Stimulated activated memory B cell treated with anti-CD40 and anti-IgM and Interleukin-4, amounts not matched to agents 10 μg/mL and 1 μg/mL and 100 μg/mL, for 72 hours (primary cell): Measurements from ENCODE around the gene DOCK2.
A peak's percentile ranks its signal among the peaks of the same experiment; 100 is the strongest.
"Not testable (repeated sequence)": the region's sequence is repeated elsewhere in the genome, so short reads cannot be mapped to it uniquely, and the experiment has no call there.

Source experiments
- ATAC-seq: fragments of 150-1000 bp; cut with Tn5 transposase; 2 replicates; pipeline ENCODE4 v1.10.0; 2021
- H3K27ac Mint-ChIP-seq: one replicate; pipeline ENCODE4 v1.8.0; 2022; ENCODE audit warnings: mild to moderate bottlenecking, mixed read lengths
- H3K27me3 Mint-ChIP-seq: one replicate; pipeline ENCODE4 v1.8.0; 2022; ENCODE audit warnings: mixed read lengths
- H3K36me3 Mint-ChIP-seq: one replicate; pipeline ENCODE4 v1.8.0; 2022; ENCODE audit warnings: mixed read lengths
- H3K4me1 Mint-ChIP-seq: one replicate; pipeline ENCODE4 v1.8.0; 2022; ENCODE audit warnings: mixed read lengths
- H3K4me3 Mint-ChIP-seq: one replicate; pipeline ENCODE4 v1.8.0; 2022; ENCODE audit warnings: mild to moderate bottlenecking, moderate library complexity, mixed read lengths
- H3K9me3 Mint-ChIP-seq: one replicate; pipeline ENCODE4 v1.8.0; 2022; ENCODE audit warnings: mixed read lengths

The DOCK2 gene

DNA sequence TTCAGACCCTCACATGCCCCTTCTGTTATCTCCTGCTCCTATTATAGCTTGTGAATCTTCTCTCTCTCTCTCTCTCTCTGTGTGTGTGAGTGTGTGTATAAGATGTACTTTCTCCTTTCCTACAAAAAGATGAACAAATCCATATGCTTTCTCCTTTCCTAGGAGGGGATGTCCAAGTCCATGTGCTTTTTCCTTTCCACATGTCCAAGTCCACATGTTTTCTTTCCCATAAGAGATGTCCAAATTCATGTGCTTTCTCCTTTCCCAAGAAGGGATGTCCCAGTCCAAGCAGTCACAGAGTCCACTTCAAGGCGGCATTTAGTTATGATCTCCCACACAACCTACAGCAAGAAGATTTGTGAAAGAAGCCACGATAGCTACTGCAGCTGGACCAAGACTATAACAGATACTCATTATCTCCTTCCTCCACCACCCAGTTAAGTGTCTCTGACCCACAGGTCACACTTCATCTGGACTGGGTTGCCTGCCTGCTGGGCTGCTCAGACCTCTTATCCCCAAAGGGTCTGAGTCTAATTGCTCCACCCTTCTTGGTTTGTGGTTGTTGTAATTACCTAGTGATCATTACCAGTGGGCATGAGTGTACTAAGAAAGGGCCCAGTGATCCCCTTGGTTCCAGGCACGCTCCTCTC is 450.2 kb downstream of the DOCK2 start:
- Mint-ChIP-seq H3K4me1 (no peaks in the 10 kb centered on the region), H3K4me3 (no peak overlapping the region), H3K36me3 (peaks cover 50% of the 10 kb centered on the region), H3K27ac (no peak overlapping the region), H3K9me3 (no peaks in the 10 kb centered on the region), H3K27me3 (no peaks in the 10 kb centered on the region)
- ATAC-seq: no peak

DNA sequence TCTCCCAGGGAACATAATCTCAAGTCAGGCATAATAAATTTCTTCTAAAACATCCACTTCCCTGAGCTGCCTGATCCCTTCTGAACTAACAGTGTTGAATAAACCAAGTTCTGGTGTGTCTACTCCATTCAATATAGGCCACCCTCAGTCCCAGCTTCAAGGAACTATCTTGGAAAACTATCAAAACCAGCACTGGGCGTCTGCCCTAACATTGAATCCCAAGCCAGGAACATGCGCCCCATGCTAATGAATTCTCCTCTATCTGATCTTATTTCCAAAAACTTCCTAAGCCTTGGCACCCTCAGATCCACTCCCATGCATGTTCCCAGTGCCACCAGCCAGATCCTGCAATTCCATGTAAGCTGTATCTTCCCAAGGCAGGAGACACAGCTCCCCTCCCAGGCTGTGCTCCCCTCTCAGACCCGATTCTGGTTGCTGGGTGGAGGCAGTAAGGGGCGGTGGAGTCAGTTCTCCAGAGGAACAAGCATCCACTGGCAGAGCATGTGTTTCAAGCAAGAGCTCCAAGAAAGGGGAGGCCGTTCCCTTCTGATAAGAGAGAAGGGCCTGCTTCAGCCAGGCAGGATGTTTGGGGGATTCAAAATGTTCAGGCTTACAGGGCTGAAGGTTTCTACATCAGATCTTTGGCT is 455.5 kb downstream of the DOCK2 start:
- Mint-ChIP-seq H3K27me3 (no peaks in the 10 kb centered on the region), H3K4me1 (no peaks in the 10 kb centered on the region), H3K27ac (no peak overlapping the region), H3K9me3 (no peaks in the 10 kb centered on the region), H3K36me3 (peaks cover 4% of the 10 kb centered on the region), H3K4me3 (no peak overlapping the region)
- no peak for ATAC-seq

DNA sequence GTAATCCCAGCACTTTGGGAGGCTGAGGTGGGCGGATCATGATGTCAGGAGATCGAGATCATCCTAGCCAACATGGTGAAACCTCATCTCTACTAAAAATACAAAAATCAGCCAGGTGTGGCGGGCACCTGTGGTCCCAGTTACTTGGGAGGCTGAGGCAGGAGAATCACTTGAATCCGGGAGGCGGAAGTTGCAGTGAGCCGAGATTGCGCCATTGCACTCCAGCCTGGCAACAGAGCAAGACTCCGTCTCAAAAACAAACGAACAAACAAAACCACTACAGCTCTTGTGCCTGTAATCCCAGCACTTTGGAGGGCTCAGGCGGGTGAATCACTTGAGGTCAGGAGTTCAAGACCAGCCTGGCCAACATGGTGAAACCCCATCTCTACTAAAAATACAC is 457.3 kb downstream of the DOCK2 start:
- H3K4me1 Mint-ChIP-seq, H3K4me3 Mint-ChIP-seq, ATAC-seq, H3K9me3 Mint-ChIP-seq, H3K27me3 Mint-ChIP-seq, H3K36me3 Mint-ChIP-seq, H3K27ac Mint-ChIP-seq: not testable (repeated sequence)

DNA sequence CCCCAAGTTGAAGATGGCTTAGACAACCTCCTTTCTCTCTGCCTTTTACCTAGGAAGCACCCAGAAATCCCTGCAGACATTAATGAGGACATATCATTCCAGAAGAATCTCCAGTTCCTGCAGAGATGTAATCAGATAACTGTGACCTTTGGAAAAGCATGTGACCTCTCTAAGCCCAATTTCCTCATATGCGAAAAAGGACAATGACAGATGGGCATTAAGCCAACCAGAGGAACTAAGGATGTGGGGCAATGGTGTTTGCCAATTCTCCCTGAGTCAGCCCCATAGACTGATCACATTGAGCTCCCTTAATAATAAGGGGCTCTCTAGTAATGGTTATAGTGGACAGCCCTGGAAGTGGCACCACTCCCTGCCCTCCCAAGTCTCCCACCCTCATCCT is 458.6 kb downstream of the DOCK2 start:
- Mint-ChIP-seq H3K27me3 (no peaks in the 10 kb centered on the region), H3K9me3 (no peaks in the 10 kb centered on the region), H3K27ac (no peak overlapping the region), H3K36me3 (no peaks in the 10 kb centered on the region), H3K4me3 (no peak overlapping the region), H3K4me1 (peaks cover 7% of the 10 kb centered on the region)
- no peak for ATAC-seq

DNA sequence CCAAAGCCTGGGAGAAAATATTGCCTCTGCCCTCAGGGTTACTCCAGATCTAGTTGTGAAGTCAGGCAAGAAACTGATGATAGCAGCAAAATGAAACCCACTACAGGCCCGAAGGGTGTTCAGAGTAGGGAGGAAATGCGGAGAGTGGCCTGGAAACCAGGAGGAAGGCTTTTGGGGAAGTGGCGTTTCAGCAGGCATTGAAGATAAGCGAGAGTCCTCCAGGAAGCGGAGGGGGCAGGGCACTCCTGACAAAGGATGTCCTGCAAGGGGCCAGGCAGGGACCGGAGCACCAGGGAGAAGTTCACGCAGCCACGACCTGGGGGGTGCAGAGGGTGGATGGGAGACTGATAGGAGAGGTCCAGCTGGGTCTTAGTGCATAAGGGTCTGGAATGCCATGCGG is 460.9 kb downstream of the DOCK2 start:
- Mint-ChIP-seq H3K4me3 (no peak overlapping the region), H3K4me1 (peaks cover 7% of the 10 kb centered on the region), H3K27ac (no peak overlapping the region), H3K27me3 (no peaks in the 10 kb centered on the region), H3K36me3 (no peaks in the 10 kb centered on the region), H3K9me3 (no peaks in the 10 kb centered on the region)
- no peak for ATAC-seq

DNA sequence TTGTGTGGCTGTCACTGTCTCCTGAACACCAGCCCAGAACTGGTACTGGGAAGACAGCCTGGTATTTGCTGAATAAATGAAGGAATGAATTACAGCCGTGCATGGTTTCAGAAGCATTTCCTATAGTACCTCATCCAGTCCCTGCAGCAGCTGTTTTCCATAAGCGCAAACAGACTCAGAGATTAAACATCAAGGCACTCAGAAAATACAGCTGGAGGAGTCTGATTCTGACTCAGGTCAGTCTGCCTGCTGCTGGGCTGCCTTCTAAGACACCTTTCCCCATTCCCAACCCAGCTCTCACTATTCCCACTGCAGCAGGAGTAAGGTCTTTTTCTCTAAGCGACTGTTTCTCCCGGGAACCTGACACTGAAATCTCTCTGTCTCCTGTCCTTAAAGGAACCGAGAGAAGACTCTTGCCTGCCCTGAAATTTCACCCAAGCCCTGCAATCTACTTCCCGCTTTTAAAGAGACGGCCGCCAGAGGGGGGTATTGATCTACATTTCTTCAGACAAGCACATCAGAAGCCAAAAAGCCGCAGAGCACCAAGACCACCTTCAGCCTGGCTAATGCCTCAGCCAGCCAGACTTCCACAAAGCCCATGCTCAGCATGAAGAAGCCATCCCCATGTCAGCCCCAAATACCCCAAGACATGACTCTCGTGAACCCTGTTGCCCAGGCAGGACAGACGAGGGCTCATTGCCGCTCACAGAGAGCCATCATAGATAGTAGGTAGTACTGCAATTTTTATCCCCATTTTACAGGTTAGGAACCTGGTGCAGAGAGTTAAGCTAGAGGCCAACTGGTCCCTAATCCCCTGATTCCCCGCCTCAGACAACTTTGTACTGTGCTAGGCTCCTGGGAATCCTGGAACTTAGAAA is 463.2 kb downstream of the DOCK2 start:
- H3K4me3 Mint-ChIP-seq: no peak overlapping the region
- H3K9me3 Mint-ChIP-seq: no peaks in the 10 kb centered on the region
- H3K27ac Mint-ChIP-seq: no peak overlapping the region
- peaks cover 17% of the 10 kb centered on the region for H3K27me3 Mint-ChIP-seq
- ATAC-seq: no peak
- H3K36me3 Mint-ChIP-seq: no peaks in the 10 kb centered on the region
- peaks cover 7% of the 10 kb centered on the region for H3K4me1 Mint-ChIP-seq

DNA sequence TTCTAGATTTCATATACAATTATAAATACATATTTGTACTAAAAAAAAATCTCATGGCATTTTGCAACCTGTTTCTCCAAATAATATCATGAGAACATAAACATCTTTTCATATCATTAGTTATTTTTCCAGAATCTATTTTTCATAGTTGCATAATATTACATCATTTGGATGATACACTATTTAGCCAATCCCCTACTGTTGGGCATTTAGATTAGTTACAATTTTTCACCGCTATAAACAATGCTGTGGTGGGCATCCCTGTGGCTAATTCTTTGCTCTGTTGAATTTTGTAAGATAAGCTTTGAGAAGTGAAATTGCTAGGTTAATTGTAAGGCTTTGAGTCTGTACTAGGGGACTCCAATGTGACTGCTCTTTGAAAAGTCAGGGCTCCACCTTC is 466.4 kb downstream of the DOCK2 start:
- Mint-ChIP-seq H3K27ac (no peak overlapping the region), H3K4me3 (no peak overlapping the region), H3K4me1 (peaks cover 7% of the 10 kb centered on the region), H3K36me3 (no peaks in the 10 kb centered on the region), H3K27me3 (peaks cover 28% of the 10 kb centered on the region), H3K9me3 (no peaks in the 10 kb centered on the region)
- ATAC-seq: no peak

DNA sequence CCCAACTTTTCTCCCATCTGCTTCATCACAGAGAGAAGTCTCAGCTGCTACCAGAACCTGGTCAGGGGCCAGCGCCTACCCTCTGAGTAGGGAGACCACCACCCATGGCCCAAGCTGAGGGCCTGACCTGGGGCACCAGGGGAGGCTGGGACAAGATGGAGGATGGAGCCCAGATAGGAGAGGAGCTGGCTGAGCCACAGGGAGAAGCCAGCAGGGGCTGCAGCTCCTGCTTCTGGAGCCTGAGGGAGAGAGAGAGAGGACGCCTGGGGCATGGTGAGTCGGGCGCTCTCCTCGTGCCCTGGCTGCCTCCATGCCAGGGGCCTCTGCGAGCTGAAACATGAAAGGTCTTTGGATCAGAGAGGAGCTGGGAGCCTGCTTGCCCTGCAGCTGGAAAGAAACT is 467.2 kb downstream of the DOCK2 start:
- peaks cover 31% of the 10 kb centered on the region for H3K27me3 Mint-ChIP-seq
- H3K4me1 Mint-ChIP-seq: peaks cover 7% of the 10 kb centered on the region
- no peak overlapping the region for H3K4me3 Mint-ChIP-seq
- H3K36me3 Mint-ChIP-seq: no peaks in the 10 kb centered on the region
- ATAC-seq: no peak
- H3K27ac Mint-ChIP-seq: no peak overlapping the region
- H3K9me3 Mint-ChIP-seq: no peaks in the 10 kb centered on the region

DNA sequence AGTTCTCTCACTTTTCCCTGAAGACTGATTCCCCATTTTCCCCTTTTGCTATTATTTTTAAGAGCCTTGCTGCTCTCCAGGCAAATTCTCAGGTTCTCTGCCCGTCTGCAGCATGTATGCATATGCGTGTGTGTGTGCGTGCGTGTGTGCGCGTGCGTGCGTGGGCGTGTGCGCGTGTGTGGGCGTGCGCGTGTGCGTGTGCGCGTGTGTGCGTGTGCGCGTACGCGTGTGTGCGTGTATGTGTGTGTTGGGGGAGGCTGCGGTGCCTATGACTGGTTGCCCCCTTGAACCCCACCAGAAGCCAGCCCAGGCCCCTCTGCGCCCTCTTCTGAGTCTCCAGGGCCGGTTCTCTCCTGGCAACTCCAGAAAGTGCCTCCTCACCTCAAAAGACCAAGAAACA is 467.6 kb downstream of the DOCK2 start:
- peaks cover 7% of the 10 kb centered on the region for H3K4me1 Mint-ChIP-seq
- peaks cover 31% of the 10 kb centered on the region for H3K27me3 Mint-ChIP-seq
- H3K36me3 Mint-ChIP-seq: no peaks in the 10 kb centered on the region
- no peak for ATAC-seq
- H3K4me3 Mint-ChIP-seq: no peak overlapping the region
- no peaks in the 10 kb centered on the region for H3K9me3 Mint-ChIP-seq
- H3K27ac Mint-ChIP-seq: no peak overlapping the region

DNA sequence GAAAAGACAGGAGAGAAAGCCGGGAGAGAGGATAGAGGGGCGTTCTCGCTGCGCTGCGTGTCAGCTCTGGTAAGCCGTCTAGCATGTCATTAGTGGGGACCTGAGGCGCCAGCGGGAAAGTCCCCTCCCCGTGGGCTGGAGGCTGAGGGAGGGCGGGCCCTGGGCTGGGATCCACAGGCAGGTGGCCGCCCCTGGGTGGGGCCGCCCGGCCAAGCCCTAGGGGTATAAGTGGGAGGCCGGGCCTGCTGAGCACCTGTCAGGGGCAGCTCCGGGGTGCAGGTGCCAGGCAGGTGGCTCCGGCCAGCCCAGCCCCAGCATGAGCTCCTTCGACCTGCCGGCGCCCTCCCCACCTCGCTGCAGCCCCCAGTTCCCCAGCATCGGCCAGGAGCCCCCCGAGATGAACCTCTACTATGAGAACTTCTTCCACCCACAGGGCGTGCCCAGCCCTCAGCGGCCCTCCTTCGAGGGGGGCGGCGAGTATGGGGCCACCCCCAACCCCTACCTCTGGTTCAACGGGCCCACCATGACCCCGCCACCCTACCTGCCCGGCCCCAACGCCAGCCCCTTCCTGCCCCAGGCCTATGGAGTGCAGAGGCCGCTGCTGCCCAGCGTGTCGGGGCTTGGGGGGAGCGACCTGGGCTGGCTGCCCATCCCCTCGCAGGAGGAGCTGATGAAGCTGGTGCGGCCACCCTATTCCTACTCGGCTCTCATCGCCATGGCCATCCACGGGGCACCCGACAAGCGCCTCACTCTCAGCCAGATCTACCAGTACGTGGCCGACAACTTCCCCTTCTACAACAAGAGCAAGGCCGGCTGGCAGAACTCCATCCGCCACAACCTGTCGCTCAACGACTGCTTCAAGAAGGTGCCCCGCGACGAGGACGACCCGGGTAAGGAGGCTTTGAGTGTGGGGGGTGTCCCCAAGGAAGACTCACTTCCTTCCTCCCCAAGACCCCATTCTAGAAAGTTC is 468.9 kb downstream of the DOCK2 start, which contains the start of gene FOXI1:
FOXI1 (plus strand) TSS at position 256 of the 970 bp plus-strand sequence; CDS start at position 317, 61 bp downstream.
- peak; percentile 17 for ATAC-seq
- Mint-ChIP-seq H3K27ac (no peak within 1 kb of the TSS), H3K4me3 (no peak within 1 kb of the TSS), H3K36me3 (no peaks in the 10 kb centered on the region), H3K27me3 (peaks cover 31% of the 10 kb centered on the region), H3K4me1 (no peaks in the 10 kb centered on the region), H3K9me3 (no peaks in the 10 kb centered on the region)

DNA sequence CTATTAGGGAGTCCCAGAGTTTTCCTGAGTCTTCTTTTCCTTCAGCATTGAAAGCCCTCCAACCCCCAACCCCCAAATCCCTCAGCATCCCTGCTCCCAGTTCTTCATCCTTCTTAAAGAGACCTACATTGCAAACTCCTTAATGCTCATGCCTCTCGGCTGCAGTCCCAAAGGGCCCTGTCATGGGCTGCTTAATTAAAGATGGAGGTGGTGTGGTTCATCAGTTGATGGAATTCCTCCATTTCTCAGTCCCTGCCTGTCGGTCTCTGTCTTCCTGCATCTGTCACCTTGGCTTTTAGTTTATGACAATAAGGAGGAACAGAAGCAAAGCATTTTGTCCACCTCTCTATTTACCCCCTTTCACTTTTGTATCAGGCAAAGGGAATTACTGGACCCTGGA is 470.6 kb downstream of the DOCK2 start:
- Mint-ChIP-seq H3K4me1 (no peaks in the 10 kb centered on the region), H3K36me3 (no peaks in the 10 kb centered on the region), H3K27ac (no peak overlapping the region), H3K4me3 (no peak overlapping the region), H3K9me3 (no peaks in the 10 kb centered on the region), H3K27me3 (peaks cover 31% of the 10 kb centered on the region)
- no peak for ATAC-seq

DNA sequence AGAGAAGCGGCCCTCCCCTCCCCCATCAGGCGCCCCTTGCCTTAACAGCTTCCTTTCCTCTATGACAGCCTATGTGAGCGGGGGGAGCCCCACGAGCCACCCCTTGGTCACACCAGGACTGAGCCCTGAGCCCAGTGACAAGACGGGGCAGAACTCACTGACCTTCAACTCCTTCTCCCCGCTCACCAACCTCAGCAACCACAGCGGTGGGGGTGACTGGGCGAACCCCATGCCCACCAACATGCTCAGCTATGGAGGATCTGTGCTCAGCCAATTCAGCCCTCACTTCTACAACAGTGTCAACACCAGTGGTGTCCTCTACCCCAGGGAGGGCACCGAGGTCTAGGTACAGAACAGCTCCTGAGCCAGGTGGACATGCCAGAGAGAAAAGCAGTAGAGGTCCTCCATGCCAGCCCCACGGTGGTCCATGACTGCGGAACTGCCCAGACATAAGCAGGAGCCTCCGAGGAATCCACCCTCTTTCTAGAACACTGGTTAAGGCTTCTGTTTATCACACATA is 471.3 kb downstream of the DOCK2 start:
- H3K4me1 Mint-ChIP-seq: no peaks in the 10 kb centered on the region
- H3K27me3 Mint-ChIP-seq: peaks cover 31% of the 10 kb centered on the region
- H3K36me3 Mint-ChIP-seq: no peaks in the 10 kb centered on the region
- H3K27ac Mint-ChIP-seq: no peak overlapping the region
- no peak overlapping the region for H3K4me3 Mint-ChIP-seq
- no peaks in the 10 kb centered on the region for H3K9me3 Mint-ChIP-seq
- ATAC-seq: no peak

DNA sequence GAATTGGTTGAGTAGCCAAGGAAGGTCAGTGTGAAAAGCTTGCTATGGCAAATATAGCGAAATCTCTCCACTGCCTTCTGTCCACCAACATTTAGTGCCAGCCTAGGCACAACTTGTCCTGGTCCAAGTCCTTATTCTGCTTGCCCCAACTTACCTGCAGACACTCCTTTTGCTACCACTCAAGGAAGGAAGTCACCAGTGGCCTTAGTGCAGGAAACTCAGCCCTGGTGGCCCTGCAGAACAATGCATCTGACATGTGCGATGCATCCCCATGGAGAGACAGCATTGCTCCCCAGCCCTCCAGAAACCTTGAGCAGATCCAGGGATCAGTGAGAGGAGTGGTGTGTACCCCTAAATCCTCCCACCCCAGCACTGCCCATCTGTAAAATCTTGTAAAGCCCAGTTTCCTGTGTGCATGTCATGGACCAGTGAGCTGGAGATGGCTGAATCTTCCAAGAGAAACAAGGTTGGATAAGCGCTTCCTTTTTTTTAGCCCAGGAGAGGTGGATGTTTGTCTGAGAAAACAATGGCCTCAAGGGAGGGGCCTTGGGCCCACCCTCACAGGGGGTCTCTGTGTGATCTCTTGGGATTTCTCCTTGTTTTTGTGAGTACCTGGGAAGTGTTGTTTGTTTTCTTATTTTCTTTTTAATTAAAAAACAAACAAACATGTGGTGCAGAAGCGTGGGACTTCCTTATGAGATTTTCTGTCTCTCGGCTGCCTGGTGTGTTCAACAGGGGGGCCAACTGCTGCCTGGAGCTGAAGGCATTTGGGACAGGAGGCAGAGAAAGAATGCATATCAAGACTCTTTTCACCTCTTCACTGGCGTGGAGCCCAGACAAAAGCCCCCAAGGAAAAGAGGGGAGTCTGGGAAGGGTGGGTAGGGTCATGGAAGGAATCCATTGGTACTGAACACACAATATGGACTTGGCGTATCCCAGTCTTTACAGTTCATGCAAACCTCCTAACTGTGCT is 472.3 kb downstream of the DOCK2 start:
- Mint-ChIP-seq H3K9me3 (no peaks in the 10 kb centered on the region), H3K27me3 (peaks cover 23% of the 10 kb centered on the region), H3K27ac (no peak overlapping the region), H3K36me3 (no peaks in the 10 kb centered on the region), H3K4me3 (no peak overlapping the region), H3K4me1 (no peaks in the 10 kb centered on the region)
- ATAC-seq: no peak
